Thyroid gland (tissue), 4 donors: Measurements from ENCODE around the gene FGF16. TPM values are rescaled to one million over a fixed set of nuclear protein-coding genes. Genes with fewer than 3 reads are reported as not detected.
"Not testable (repeated sequence)": the region's sequence is repeated elsewhere in the genome, so short reads cannot be mapped to it uniquely, and the experiment has no call there.

Experiments used
- DNase-seq, 2 donors: peaks; one replicate each; pipeline ENCODE4 v3.0.0-alpha.2; 2019
- H3K27ac ChIP-seq, 3 donors: fragments of 200-600 bp; sonication (generic); 1 replicate in 2 of 3; 2 replicates in 1 of 3; pipeline ENCODE4 v1.5.1; 2016 to 2019; ENCODE audit warnings: mild to moderate bottlenecking in 1 of 3, moderate library complexity in 1 of 3
- H3K27me3 ChIP-seq: fragments of 200-600 bp; sonication (generic); one replicate; pipeline ENCODE4 v1.5.1; 2019
- H3K36me3 ChIP-seq, 2 donors: fragments of 200-600 bp; sonication (generic); one replicate each; pipeline ENCODE4 v1.5.1; 2016 to 2019
- H3K4me1 ChIP-seq, 2 donors: fragments of 200-600 bp; sonication (generic); one replicate each; pipeline ENCODE4 v1.5.1; 2017 to 2019
- H3K4me3 ChIP-seq, 3 donors: fragments of 200-600 bp; sonication (generic); replicated peaks in 1 of 3; 1 replicate in 2 of 3; 2 replicates in 1 of 3; pipeline ENCODE4 v1.5.1; 2016; ENCODE audit warnings: mild to moderate bottlenecking in 1 of 3
- H3K9me3 ChIP-seq: fragments of 200-600 bp; sonication (generic); one replicate; pipeline ENCODE4 v1.5.1; 2017
- CTCF ChIP-seq, 6 experiments: fragments of 200-600 bp in 3 of 6; fragments of 450-650 bp in 3 of 6; sonication (generic) in 3 of 6; IDR thresholded peaks; one replicate each; pipeline ENCODE4 v1.5.1; 2016 to 2019; ENCODE audit warnings: antibody characterized with exemption in 6 of 6, mild to moderate bottlenecking in 2 of 6, inconsistent platforms in 1 of 6, moderate library complexity in 1 of 6
- POLR2A ChIP-seq, 2 donors: fragments of 450-650 bp; IDR thresholded peaks; one replicate each; pipeline ENCODE4 v1.6.1; 2017; ENCODE audit warnings: antibody characterized with exemption in 2 of 2, mild to moderate bottlenecking in 2 of 2, moderate library complexity in 1 of 2
- WGBS, 2 donors: methylation state at CpG; one replicate each; pipeline ENCODE4 v1.1.5; 2017; 5-methylcytosine and 5-hydroxymethylcytosine counted together
- intact Hi-C: fragments of 100-400 bp; cut with DNase I; formaldehyde crosslinking; loops from one replicate; pipeline ENCODE4 v1.15.1; 2023
- total RNA-seq, 4 donors: library from RNA; depleted of rRNA; stranded (reverse); fragments of >200 nt; gene quantifications; one replicate each; pipeline ENCODE4 v1.2.3, GENCODE V29; 2016

FGF16 gene
- under 1 TPM in 2 of 4 donors, not detected in 2; 0.22 to 0.27 TPM for total RNA-seq

DNA sequence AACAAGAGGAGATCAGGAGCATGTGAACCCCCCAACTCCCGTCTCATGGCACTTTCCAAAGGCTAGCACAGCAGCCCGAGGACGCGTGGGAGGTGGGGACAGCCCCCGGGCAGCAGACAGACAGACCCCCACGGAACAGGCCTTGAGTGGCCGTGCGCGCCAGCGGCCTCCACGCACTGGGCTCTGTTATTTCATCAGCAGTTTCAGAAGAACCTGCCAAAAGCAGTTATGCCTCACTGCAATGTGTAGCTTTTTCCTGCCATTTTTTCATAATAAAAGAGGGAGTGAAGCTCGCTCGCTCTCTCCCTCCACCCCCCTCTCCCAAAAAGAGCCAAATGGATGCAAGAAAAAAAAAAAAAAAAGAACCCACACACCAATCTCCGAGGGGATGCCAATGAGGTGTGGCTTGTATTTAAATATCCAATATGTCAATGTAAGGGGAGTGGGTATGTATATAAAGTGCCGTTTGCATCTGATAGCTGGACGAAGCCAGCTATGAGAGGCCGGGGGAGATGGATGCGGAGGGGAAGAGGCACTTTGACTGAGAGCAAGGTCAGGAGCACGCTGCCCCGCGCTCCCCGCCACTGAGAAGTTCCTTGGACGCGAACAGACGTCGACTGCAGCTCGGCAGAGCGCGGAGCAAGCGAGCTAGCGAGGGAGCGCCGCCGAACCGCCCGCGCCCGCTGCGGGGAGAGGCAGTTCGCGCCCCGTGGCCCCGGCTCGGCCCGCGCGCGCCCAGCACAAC, at the start of gene FGF16:
FGF16 (plus strand) TSS at position 482 of the 745 bp plus-strand sequence. CDS start 286 bp downstream, outside the sequence.
- DNase-seq = peak; percentile 26 to 29
- TF ChIP-seq POLR2A (IDR thresholded peaks at IDR 0.05) (no peak), CTCF (IDR thresholded peaks at IDR 0.05) (no peak)
- Histone ChIP-seq H3K27me3 (no peaks in the 10 kb centered on the region), H3K36me3 (no peaks in the 10 kb centered on the region), H3K4me3 (peak within 1 kb of the TSS in 2 of 3 donors; percentile 7 to 21), H3K9me3 (no peaks in the 10 kb centered on the region), H3K4me1 (no peaks in the 10 kb centered on the region), H3K27ac (no peak within 1 kb of the TSS)
- 2 to 6% methylated on average over 15 to 27 of the region's 48 CpGs for WGBS, 2 donors
- intact Hi-C loops = no loop called here

GRCh38 chrX:77398330-77398954, 48.7 kb upstream of the FGF16 start:
- 80 to 83% methylated on average over 3 of the region's 3 CpGs for WGBS, 2 donors
- no peaks in the 10 kb centered on the region for H3K36me3 ChIP-seq
- no peak overlapping the region for H3K4me3 ChIP-seq
- H3K9me3 ChIP-seq = no peaks in the 10 kb centered on the region
- no peak for DNase-seq
- TF ChIP-seq POLR2A (IDR thresholded peaks at IDR 0.05) (no peak), CTCF (IDR thresholded peaks at IDR 0.05) (no peak)
- intact Hi-C loops = no loop called here
- H3K4me1 ChIP-seq = no peaks in the 10 kb centered on the region
- no peak overlapping the region for H3K27ac ChIP-seq
- H3K27me3 ChIP-seq = no peaks in the 10 kb centered on the region

DNA sequence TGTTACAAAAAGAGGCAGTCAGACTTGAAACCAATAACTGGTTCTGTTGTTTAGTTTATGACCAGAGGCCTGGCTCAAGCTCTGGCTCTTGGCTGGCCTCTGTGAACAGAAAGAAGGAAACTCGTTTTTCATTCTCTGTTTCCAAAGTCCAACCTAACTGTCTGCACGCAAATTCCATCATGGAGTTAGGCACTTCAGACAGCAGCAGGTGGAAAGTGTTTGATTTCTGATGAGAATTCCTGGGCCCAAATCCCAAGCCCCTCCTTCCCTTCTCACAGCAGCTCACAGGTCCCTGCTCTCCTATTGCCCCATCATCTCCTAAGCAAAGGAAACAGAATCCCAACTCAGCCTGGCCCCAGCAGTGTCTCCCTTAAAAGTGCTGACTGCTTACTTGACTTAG, 42.8 kb upstream of the FGF16 start:
- WGBS, 2 donors = 33 to 50% methylated on average over 2 of the region's 2 CpGs
- TF ChIP-seq POLR2A (IDR thresholded peaks at IDR 0.05) (no peak), CTCF (IDR thresholded peaks at IDR 0.05) (no peak)
- Histone ChIP-seq H3K27me3 (no peaks in the 10 kb centered on the region), H3K27ac (no peak overlapping the region), H3K36me3 (no peaks in the 10 kb centered on the region), H3K4me1 (no peaks in the 10 kb centered on the region), H3K9me3 (no peaks in the 10 kb centered on the region), H3K4me3 (no peak overlapping the region)
- DNase-seq = no peak
- intact Hi-C loops = no loop called here

GRCh38 chrX:77407821-77408220, 39.4 kb upstream of the FGF16 start:
- 58 to 73% methylated on average over 1 of the region's 1 CpG for WGBS, 2 donors

DNA sequence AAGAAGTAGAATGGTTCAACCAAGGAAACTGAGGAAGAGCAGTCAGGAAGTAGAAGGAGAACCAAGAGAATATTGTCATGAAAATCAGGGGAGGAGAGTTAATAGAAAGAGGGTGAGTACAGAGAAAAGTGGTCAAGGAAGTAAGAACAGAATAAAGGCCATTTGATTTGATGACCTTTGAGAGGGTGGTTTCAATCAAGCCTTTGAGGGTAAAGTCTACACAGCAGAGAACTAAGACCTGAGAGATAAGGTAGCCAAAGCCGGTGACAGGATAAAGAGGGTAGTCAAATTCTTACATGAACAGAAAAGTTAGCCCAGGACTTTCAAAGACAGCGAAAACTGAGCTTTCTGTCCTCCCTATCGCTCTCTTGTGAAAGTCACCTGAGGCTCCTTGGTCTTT, 34.6 kb upstream of the FGF16 start:
- H3K4me3 ChIP-seq = no peak overlapping the region
- no peaks in the 10 kb centered on the region for H3K4me1 ChIP-seq
- H3K27ac ChIP-seq = no peak overlapping the region
- WGBS, 2 donors = 91 to 97% methylated on average over 3 of the region's 3 CpGs
- no peaks in the 10 kb centered on the region for H3K27me3 ChIP-seq
- TF ChIP-seq CTCF (IDR thresholded peaks at IDR 0.05) (no peak), POLR2A (IDR thresholded peaks at IDR 0.05) (no peak)
- H3K36me3 ChIP-seq = no peaks in the 10 kb centered on the region
- DNase-seq = no peak
- intact Hi-C loops = no loop called here
- no peaks in the 10 kb centered on the region for H3K9me3 ChIP-seq

More at GRCh38 chrX:77407821-77408220, 39.4 kb upstream of the FGF16 start:
- intact Hi-C loops, DNase-seq, H3K27me3 ChIP-seq, H3K36me3 ChIP-seq, H3K4me3 ChIP-seq, H3K27ac ChIP-seq, H3K9me3 ChIP-seq, H3K4me1 ChIP-seq: not testable (repeated sequence)
